Epidermal melanocyte (primary cell): ENCODE measurements around the gene TMEM208.

ENCODE experiments used
- DNase-seq: peaks from one replicate; pipeline ENCODE4 v3.0.0; 2011; ENCODE audit warnings: low spot score; ENCODE audit not compliant: insufficient read length

TMEM208 gene

GRCh38 chr16:67226804-67227566, at the start of gene TMEM208:
Gene TMEM208, plus strand, starts transcription at chr16:67227130. Its CDS starts 89 bp downstream, at chr16:67227219.
- peak; percentile 97 for DNase-seq

- peak; percentile 78 for DNase-seq
Measured at GRCh38 chr16:67177743-67178699, 48.9 kb upstream of the TMEM208 start.

- DNase-seq = no peak
Measured at GRCh38 chr16:67179421-67180080, 47.4 kb upstream of the TMEM208 start.

- DNase-seq = no peak
Measured at GRCh38 chr16:67180166-67180565, 46.8 kb upstream of the TMEM208 start.

- DNase-seq = no peak
Measured at GRCh38 chr16:67181346-67181745, 45.6 kb upstream of the TMEM208 start.

- no peak for DNase-seq
Measured at GRCh38 chr16:67182288-67182687, 44.6 kb upstream of the TMEM208 start.

- no peak for DNase-seq
Measured at GRCh38 chr16:67183284-67183626, 43.7 kb upstream of the TMEM208 start.

- peak; percentile 100 for DNase-seq
Measured at GRCh38 chr16:67183627-67184452, 43.1 kb upstream of the TMEM208 start, which contains the start of gene MATCAP1. Gene MATCAP1, minus strand, starts transcription at chr16:67183963. Its CDS starts 3,353 bp downstream, at chr16:67180610.

- no peak for DNase-seq
Measured at GRCh38 chr16:67184453-67184994, 42.4 kb upstream of the TMEM208 start.

- peak; percentile 76 for DNase-seq
Measured at GRCh38 chr16:67184995-67185650, 41.8 kb upstream of the TMEM208 start.

- DNase-seq = no peak
Measured at GRCh38 chr16:67185651-67186134, 41.2 kb upstream of the TMEM208 start.

GRCh38 chr16:67186550-67186950, 40.4 kb upstream of the TMEM208 start:
- DNase-seq = no peak

- DNase-seq = no peak
Measured at GRCh38 chr16:67187175-67187890, 39.6 kb upstream of the TMEM208 start.

GRCh38 chr16:67188323-67188722, 38.6 kb upstream of the TMEM208 start:
- no peak for DNase-seq

- DNase-seq = no peak
Measured at GRCh38 chr16:67188798-67189197, 38.1 kb upstream of the TMEM208 start.

GRCh38 chr16:67190041-67190440, 36.9 kb upstream of the TMEM208 start, which contains the start of gene EXOC3L1:
Gene EXOC3L1, minus strand, starts transcription at chr16:67190136. Its CDS starts 460 bp downstream, at chr16:67189676.
- no peak for DNase-seq

- DNase-seq = no peak
Measured at GRCh38 chr16:67190448-67191399, 36.2 kb upstream of the TMEM208 start.
